Measurements from ENCODE around the gene TMC8. TPM values are rescaled to one million over a fixed set of nuclear protein-coding genes. Genes with fewer than 3 reads are reported as not detected.

TMC8 gene
- polyA plus RNA-seq, 1 donor from 2014 or later: 0.41 TPM

GRCh38 chr17:78180508-78180907 lies 49.9 kb downstream of the TMC8 start:
- Histone ChIP-seq H3K27me3 (ENCODE audit: insufficient read depth, low read depth, low read length) (no peaks in the 10 kb centered on the region), H3K36me3 (ENCODE audit: insufficient read depth, low read length) (no peaks in the 10 kb centered on the region), H2AFZ (ENCODE audit: low read depth, low read length) (no peak overlapping the region), H3K9ac (ENCODE audit: low read length) (no peak overlapping the region), H3K4me2 (ENCODE audit: low read length) (no peak overlapping the region), H3F3A (ENCODE audit: insufficient read depth, low read length, poor library complexity, severe bottlenecking) (no peaks in the 10 kb centered on the region), H4K20me1 (ENCODE audit: insufficient read depth) (no peaks in the 10 kb centered on the region), H3K27ac (ENCODE audit: low read length) (no peak overlapping the region), H3K4me3 (ENCODE audit: low read length) (no peak overlapping the region), H3K79me2 (replicated peaks; ENCODE audit: insufficient read depth, low read length) (no peaks in the 10 kb centered on the region), H3K9me2 (ENCODE audit: insufficient read depth, low read length) (no peaks in the 10 kb centered on the region), H3K9me3 (ENCODE audit: low read length) (no peaks in the 10 kb centered on the region)
- TF ChIP-seq TAF1 (IDR thresholded peaks at IDR 0.05; ENCODE audit: low read depth) (no peak), POLR2AphosphoS5 (IDR thresholded peaks at IDR 0.05) (no peak), RAD21 (conservative IDR thresholded peaks at IDR 0.05) (no peak), EP300 (conservative IDR thresholded peaks at IDR 0.05; ENCODE audit: poor library complexity, severe bottlenecking) (no peak), REST (IDR thresholded peaks at IDR 0.05; ENCODE audit: borderline replicate concordance) (no peak), CTCF (IDR thresholded peaks at IDR 0.05; ENCODE audit: poor library complexity, severe bottlenecking) (no peak), SMC3 (conservative IDR thresholded peaks at IDR 0.05; ENCODE audit: poor library complexity) (no peak)

GRCh38 chr17:78182504-78182903 lies 51.9 kb downstream of the TMC8 start:
- no peak overlapping the region for H2AFZ ChIP-seq (ENCODE audit: low read depth, low read length)
- no peak overlapping the region for H3K9ac ChIP-seq (ENCODE audit: low read length)
- no peaks in the 10 kb centered on the region for H3K9me2 ChIP-seq (ENCODE audit: insufficient read depth, low read length)
- no peak overlapping the region for H3K4me2 ChIP-seq (ENCODE audit: low read length)
- H3K9me3 ChIP-seq (ENCODE audit: low read length): no peaks in the 10 kb centered on the region
- no peaks in the 10 kb centered on the region for H3K36me3 ChIP-seq (ENCODE audit: insufficient read depth, low read length)
- H4K20me1 ChIP-seq (ENCODE audit: insufficient read depth): no peaks in the 10 kb centered on the region
- no peaks in the 10 kb centered on the region for H3F3A ChIP-seq (ENCODE audit: insufficient read depth, low read length, poor library complexity, severe bottlenecking)
- H3K79me2 ChIP-seq (replicated peaks; ENCODE audit: insufficient read depth, low read length): peaks cover 3% of the 10 kb centered on the region
- no peaks in the 10 kb centered on the region for H3K27me3 ChIP-seq (ENCODE audit: insufficient read depth, low read depth, low read length)
- TF ChIP-seq REST (IDR thresholded peaks at IDR 0.05; ENCODE audit: borderline replicate concordance) (no peak), TAF1 (IDR thresholded peaks at IDR 0.05; ENCODE audit: low read depth) (no peak), EP300 (conservative IDR thresholded peaks at IDR 0.05; ENCODE audit: poor library complexity, severe bottlenecking) (no peak), POLR2AphosphoS5 (IDR thresholded peaks at IDR 0.05) (no peak), RAD21 (conservative IDR thresholded peaks at IDR 0.05) (no peak), MXI1 (conservative IDR thresholded peaks at IDR 0.05; ENCODE audit: poor library complexity, severe bottlenecking) (no peak), EZH2 (IDR thresholded peaks at IDR 0.05; ENCODE audit: borderline replicate concordance, insufficient read depth, low read length, poor library complexity, severe bottlenecking) (no peak), CTCF (IDR thresholded peaks at IDR 0.05; ENCODE audit: poor library complexity, severe bottlenecking) (no peak), SMC3 (conservative IDR thresholded peaks at IDR 0.05; ENCODE audit: poor library complexity) (no peak)
- H3K27ac ChIP-seq (ENCODE audit: low read length): no peak overlapping the region
- H3K4me3 ChIP-seq (ENCODE audit: low read length): no peak overlapping the region

Data from neural cell (in vitro differentiated cells).